Small intestine (tissue), 7 donors: ENCODE measurements around the gene SUCNR1. TPM values are rescaled to one million over a fixed set of nuclear protein-coding genes. Genes with fewer than 3 reads are reported as not detected.
"Not testable (repeated sequence)": the region's sequence is repeated elsewhere in the genome, so short reads cannot be mapped to it uniquely, and the experiment has no call there.

Experiments
- DNase-seq, 2 donors: peaks; one replicate each; pipeline versions ENCODE4 v3.0.0 to v3.0.0-alpha.2; 2013
- FAIRE-seq: peaks from 2 replicates; lab custom pipeline; 2012; peaks lifted over from hg19 to GRCh38; lab: Jason Lieb, UNC
- H3K27ac ChIP-seq, 3 donors: one replicate each; pipeline ENCODE4 v1.5.1; 2013; ENCODE audit warnings: low read length in 2 of 3, mild to moderate bottlenecking in 2 of 3, control low read depth in 1 of 3, inconsistent platforms in 1 of 3, low read depth in 1 of 3, moderate library complexity in 1 of 3
- H3K27me3 ChIP-seq, 3 donors: one replicate each; pipeline ENCODE4 v1.6.1; 2013; ENCODE audit warnings: low read length in 3 of 3, inconsistent platforms in 1 of 3; ENCODE audit not compliant: control insufficient read depth in 3 of 3, insufficient read depth in 3 of 3
- H3K36me3 ChIP-seq, 3 donors: one replicate each; pipeline ENCODE4 v1.6.1; 2013; ENCODE audit warnings: low read length in 3 of 3, inconsistent platforms in 1 of 3, low read depth in 1 of 3, mild to moderate bottlenecking in 1 of 3, moderate library complexity in 1 of 3; ENCODE audit not compliant: control insufficient read depth in 3 of 3, insufficient read depth in 2 of 3
- H3K4me1 ChIP-seq, 3 donors: one replicate each; pipeline ENCODE4 v1.6.1; 2013; ENCODE audit warnings: low read length in 2 of 3, inconsistent platforms in 1 of 3, low read depth in 1 of 3, mild to moderate bottlenecking in 1 of 3, moderate library complexity in 1 of 3; ENCODE audit not compliant: control insufficient read depth in 3 of 3, insufficient read depth in 2 of 3
- H3K4me3 ChIP-seq, 3 donors: one replicate each; pipeline ENCODE4 v1.5.1; 2013; ENCODE audit warnings: low read length in 3 of 3, control low read depth in 1 of 3, inconsistent platforms in 1 of 3, low read depth in 1 of 3, mild to moderate bottlenecking in 1 of 3, moderate library complexity in 1 of 3
- H3K9me3 ChIP-seq, 2 donors: one replicate each; pipeline ENCODE4 v1.6.1; 2013; ENCODE audit warnings: low read depth in 1 of 2, low read length in 1 of 2; ENCODE audit not compliant: control insufficient read depth in 2 of 2, insufficient read depth in 1 of 2
- WGBS, 3 donors: extraction: QIAGEN DNeasy Blood & Tissue Kit; methylation state at CpG; one replicate each; pipeline ENCODE4 v1.1.7; 2013; 5-methylcytosine and 5-hydroxymethylcytosine counted together
- polyA plus RNA-seq, 4 donors: library from polyadenylated mRNA; stranded (reverse) in 3 of 4; unstranded in 1 of 4; fragments of 200-250 nt in 3 of 4; fragments of 120-200 nt in 1 of 4; gene quantifications; one replicate each; pipeline versions ENCODE4 v1.2.1 to v1.2.3, GENCODE V29; 2013
- donor health status: healthy with polysubstance abuse.
- donor health status: control.
- donor health status: control.
- donor health status: Bipolar disorder and iron deficiency.
- donor health status: healthy.

Gene SUCNR1
- polyA plus RNA-seq, 4 donors, result 0.22 to 0.89 (median 0.36) TPM

DNA sequence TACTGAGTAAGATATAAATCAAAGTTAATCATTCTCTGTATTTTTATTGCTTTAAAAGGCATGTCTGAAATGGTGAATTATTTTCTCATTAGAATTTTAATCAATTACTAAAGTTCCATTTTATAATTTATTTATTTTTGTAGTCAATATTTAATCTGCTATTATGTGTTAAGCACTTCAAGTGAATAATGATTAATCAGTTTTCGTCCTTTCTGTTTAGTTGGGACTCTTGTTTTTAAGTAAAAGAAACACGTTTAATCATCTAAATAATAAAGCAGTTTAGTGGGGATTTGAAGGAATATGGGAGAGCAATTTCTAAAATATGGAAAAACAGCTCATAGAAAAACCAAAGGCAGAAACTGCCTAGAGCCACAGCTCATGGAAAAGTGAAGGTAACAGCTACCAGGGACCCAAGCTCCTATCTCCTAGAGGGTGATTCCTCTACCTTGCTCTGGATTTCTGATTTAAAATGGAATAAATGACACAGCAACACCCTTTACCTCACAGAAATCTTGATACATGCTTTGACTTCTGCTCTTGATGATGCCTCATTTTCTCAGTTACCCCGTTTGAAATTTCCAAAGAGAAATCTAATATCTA is 28.0 kb upstream of the SUCNR1 start:
- H3K4me3 ChIP-seq, result no peak overlapping the region
- FAIRE-seq, result peak; percentile 90
- 18 to 45% (median 39%) methylated on average over 3 of the region's 3 CpGs for WGBS, 3 donors
- H3K4me1 ChIP-seq, result peaks cover 0 to 1% (median 0%) of the 10 kb centered on the region in 3 donors
- H3K36me3 ChIP-seq, result no peaks in the 10 kb centered on the region
- no peak for DNase-seq
- no peak overlapping the region for H3K27ac ChIP-seq
- no peaks in the 10 kb centered on the region for H3K9me3 ChIP-seq
- H3K27me3 ChIP-seq, result no peaks in the 10 kb centered on the region

DNA sequence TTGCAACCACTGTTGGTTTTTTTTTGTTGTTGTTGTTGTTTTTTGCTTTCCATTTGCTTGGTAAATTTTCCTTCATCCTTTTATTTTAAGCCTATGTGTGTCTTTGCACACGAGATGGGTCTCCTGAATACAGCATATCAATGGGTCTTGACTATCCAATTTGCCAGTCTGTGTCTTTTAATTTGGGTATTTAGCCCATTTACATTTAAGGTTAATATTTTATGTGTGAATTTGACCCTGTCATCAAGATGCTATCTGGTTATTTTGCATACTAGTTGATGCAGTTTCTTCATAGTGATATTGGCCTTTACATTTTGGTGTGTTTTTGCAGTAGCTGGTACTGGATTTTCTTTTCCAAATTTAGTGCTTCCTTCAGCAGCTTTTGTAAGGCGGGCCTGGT is 23.4 kb upstream of the SUCNR1 start:
- not testable (repeated sequence) for FAIRE-seq, H3K9me3 ChIP-seq, H3K36me3 ChIP-seq, DNase-seq, H3K27ac ChIP-seq, H3K4me3 ChIP-seq, H3K27me3 ChIP-seq, H3K4me1 ChIP-seq
- WGBS, 3 donors, result 86 to 92% (median 90%) methylated on average over 2 of the region's 2 CpGs

DNA sequence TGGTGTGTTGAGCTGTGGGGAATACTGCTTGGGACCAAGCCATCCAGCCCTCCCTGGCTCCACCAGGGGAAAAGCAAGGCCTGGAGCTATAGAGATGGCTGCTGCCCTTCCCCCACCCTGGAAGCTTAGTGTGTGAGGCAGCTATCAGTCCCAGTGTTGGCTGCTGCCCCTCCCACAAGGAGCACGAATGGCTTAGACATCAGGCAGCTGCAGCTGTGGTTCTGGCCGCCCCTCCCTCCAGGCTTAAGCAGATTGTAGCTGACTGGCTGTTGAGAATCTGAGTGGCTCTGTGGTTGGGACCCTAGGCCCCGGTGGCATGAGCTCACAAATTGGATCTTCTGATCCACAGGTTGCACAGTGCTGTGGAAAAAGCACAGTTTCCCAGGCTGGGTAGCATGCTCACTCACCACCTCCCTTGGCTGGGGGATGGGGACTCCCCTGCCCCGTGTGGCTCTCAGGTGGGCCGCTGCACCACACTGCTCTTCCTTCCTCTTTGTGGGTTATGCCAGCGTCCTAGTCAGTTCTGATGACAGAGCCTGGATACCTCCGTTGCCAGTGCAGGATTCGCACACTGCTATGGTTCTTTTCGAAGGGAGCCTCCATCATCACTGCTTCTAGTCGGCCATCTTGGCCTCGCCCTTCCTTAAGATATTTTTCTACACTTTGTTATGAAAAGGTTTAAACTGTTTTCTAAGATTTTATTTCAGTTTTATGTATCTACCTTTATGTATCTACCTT is 21.2 kb upstream of the SUCNR1 start:
- WGBS, 3 donors, result 79 to 87% (median 79%) methylated on average over 11 of the region's 11 CpGs
- Histone ChIP-seq H3K4me3 (no peak overlapping the region), H3K27ac (no peak overlapping the region), H3K9me3 (peaks cover 0 to 8% of the 10 kb centered on the region in 2 donors), H3K27me3 (no peaks in the 10 kb centered on the region), H3K36me3 (peaks cover 0 to 3% (median 0%) of the 10 kb centered on the region in 3 donors), H3K4me1 (no peaks in the 10 kb centered on the region)
- FAIRE-seq, result no peak
- no peak for DNase-seq

DNA sequence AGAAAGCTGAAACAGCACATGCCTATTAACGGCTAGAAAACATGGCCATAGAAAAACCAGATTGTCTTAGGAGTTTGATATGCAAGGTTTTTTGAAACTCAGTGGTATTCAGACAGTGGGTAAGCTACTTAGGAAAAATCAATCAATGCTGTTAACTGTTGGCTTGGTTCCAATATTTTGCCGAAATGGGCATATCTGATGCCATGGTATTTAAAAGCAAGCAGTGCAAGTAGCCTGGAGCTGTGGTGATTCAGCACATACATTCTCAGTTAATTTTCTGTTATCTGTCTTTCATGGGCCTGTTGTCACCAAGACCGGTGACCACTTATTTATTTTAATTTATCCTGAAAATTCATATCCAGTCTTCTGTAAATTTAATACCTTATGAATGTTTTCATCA is 17.3 kb upstream of the SUCNR1 start:
- H3K4me3 ChIP-seq, result no peak overlapping the region
- no peak overlapping the region for H3K27ac ChIP-seq
- 87 to 92% (median 89%) methylated on average over 3 of the region's 3 CpGs for WGBS, 3 donors
- no peak for FAIRE-seq
- no peaks in the 10 kb centered on the region for H3K27me3 ChIP-seq
- no peak for DNase-seq
- H3K4me1 ChIP-seq, result no peaks in the 10 kb centered on the region
- H3K36me3 ChIP-seq, result peaks cover 0 to 3% (median 0%) of the 10 kb centered on the region in 3 donors
- peaks cover 0 to 8% of the 10 kb centered on the region in 2 donors for H3K9me3 ChIP-seq

DNA sequence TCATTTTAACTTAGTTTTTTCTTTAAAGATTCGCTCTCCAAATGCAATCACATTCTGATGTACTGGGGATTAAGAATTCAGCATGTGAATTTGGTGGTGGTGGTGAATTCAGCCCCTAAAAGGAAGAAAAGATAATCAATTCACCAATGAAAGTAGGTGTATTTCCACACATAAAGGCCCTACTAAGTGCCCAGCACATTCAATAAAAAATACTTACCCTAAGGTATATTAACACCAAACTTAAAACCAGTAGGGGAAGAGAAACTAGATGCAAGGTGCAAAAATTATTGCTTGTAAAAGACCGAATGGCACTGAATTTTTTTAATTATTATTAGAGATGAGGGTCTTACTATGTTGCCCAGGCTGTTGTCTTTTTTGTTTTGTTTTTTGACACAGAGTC is 16.8 kb upstream of the SUCNR1 start:
- DNase-seq (no peak), FAIRE-seq (no peak)
- Histone ChIP-seq H3K27ac (no peak overlapping the region), H3K36me3 (peaks cover 0 to 3% (median 0%) of the 10 kb centered on the region in 3 donors), H3K4me1 (no peaks in the 10 kb centered on the region), H3K27me3 (no peaks in the 10 kb centered on the region), H3K4me3 (no peak overlapping the region), H3K9me3 (peaks cover 0 to 5% of the 10 kb centered on the region in 2 donors)
- 89 to 95% (median 94%) methylated on average over 2 of the region's 2 CpGs for WGBS, 3 donors

DNA sequence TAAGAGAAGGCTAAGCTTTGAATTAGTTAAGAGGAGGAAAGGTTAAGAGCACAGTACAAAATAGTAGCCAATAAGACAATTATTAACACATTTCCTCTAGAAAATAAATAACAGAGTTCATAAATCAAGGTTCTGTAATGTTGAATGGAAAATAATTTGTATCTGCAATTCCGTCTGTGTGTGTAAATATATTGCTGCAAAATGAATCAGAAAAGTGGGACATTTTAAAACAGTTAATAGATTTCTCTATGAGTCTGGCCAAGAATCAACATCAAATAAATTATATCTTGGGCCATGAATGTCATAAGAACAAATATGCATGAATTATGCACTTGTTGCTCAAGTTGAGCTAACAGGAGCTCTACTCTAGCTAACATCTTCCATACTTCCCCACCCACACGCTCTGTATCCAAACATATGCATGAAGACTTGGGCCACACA is 14.2 kb upstream of the SUCNR1 start:
- H3K27me3 ChIP-seq, result no peaks in the 10 kb centered on the region
- H3K27ac ChIP-seq, result no peak overlapping the region
- FAIRE-seq (no peak), DNase-seq (no peak)
- H3K4me1 ChIP-seq, result peaks cover 0 to 3% (median 0%) of the 10 kb centered on the region in 3 donors
- no peaks in the 10 kb centered on the region for H3K9me3 ChIP-seq
- H3K36me3 ChIP-seq, result no peaks in the 10 kb centered on the region
- WGBS, 3 donors, result 59 to 71% (median 67%) methylated on average over 2 of the region's 2 CpGs
- H3K4me3 ChIP-seq, result no peak overlapping the region

DNA sequence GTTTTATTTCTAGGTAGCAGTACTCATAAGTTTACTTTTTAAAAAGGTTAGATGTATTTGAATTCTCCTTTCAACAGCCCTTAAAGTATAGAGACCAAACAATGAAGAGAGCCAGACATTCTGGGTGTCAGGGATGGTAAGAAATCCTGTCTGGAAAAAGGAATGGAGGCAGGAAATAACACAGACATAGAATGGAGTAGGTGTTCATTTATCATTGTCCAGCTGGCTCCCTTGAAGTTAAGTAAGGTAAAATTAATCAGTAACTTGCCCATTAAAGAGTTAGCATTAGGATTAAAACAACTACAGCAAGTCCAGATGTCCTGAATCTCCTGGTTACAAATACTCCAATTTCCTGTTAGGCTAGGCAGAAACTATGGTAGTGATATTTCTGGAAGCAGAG is 13.5 kb upstream of the SUCNR1 start:
- no peak for FAIRE-seq
- no peaks in the 10 kb centered on the region for H3K36me3 ChIP-seq
- no peak overlapping the region for H3K27ac ChIP-seq

DNA sequence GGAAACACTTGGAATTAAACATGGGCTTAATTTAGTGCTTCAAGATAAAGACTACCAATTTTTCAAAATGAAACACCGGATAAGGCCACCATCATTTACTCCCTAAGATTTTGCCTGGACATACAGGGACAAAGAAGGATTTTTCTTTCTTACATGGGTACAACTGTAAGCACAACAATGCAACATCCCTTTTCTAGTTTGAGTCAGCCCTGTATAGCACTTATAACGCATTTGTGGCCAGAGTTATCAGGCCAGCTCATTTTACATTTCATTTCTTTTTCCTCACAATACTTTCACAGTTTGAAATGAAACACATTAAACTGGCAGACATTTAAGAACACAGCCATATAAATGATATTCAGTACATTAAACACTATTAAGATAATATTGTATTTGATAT is 9.8 kb upstream of the SUCNR1 start:
- Histone ChIP-seq H3K9me3 (no peaks in the 10 kb centered on the region), H3K36me3 (no peaks in the 10 kb centered on the region), H3K4me3 (no peak overlapping the region), H3K27ac (no peak overlapping the region), H3K27me3 (no peaks in the 10 kb centered on the region), H3K4me1 (peaks cover 0 to 6% (median 0%) of the 10 kb centered on the region in 3 donors)
- no peak for DNase-seq
- no peak for FAIRE-seq
- WGBS, 3 donors, result 88 to 95% (median 89%) methylated on average over 2 of the region's 2 CpGs

More for the DNA sequence above, 13.5 kb upstream of the SUCNR1 start:
- no peak overlapping the region for H3K4me3 ChIP-seq
- no peaks in the 10 kb centered on the region for H3K9me3 ChIP-seq
- H3K4me1 ChIP-seq, result peaks cover 0 to 6% (median 0%) of the 10 kb centered on the region in 3 donors
- H3K27me3 ChIP-seq, result no peaks in the 10 kb centered on the region
- DNase-seq, result peak in 1 of 2 donors; percentile 32
